ENCODE measurements around the gene ARNT2. TPM values are rescaled to one million over a fixed set of nuclear protein-coding genes. Genes with fewer than 3 reads are reported as not detected.

Gene ARNT2
- total RNA-seq, result 8.1 TPM

DNA sequence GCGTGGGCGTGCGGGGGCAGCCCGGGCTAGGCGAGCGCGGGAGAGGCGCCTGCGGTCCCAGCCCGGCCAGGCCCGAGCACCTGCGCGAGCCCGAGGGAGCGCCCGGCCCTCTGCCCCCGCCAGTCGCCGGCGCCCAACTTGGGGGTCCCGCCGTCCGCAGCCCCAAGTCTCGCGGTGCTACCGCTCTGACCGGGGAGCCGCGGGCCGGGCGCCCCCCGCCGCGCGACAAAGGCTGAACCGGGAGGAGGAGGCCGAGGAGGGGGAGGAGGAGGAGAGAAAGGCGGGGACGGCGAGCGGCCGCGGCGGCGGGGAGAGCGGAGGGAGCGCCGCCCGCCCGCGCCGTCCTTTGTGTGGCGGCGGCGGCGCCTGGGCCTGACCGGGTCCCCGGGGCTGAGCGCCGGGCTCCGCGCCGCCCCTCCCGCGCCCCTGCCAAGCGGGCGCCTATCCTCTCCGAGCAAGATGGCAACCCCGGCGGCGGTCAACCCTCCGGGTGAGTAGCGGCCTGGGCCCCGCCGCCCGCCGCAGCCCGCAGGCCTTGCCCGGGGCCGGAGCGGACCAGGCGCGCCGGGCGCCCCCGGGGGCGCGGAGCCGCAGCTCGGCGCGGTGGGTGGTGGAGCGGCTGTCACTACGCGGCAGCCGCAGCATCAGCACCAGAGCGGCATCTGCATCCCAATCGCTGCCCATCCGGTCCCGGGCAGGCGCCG lies at the start of gene ARNT2:
ARNT2 (plus strand) TSS at position 326 of the 704 bp plus-strand sequence; CDS start at position 460, 134 bp downstream.
- Histone ChIP-seq H3K36me3 (no peaks in the 10 kb centered on the region), H3K27me3 (no peaks in the 10 kb centered on the region), H3K4me3 (peak within 1 kb of the TSS; percentile 50 to 65), H3K4me1 (peaks cover 13% of the 10 kb centered on the region), H3K27ac (peak within 1 kb of the TSS; percentile 48), H3K9me3 (no peaks in the 10 kb centered on the region)
- intact Hi-C loops (cut with DNase I), result no loop called here
- DNase-seq (ENCODE audit: extremely low spot score in 2 of 2), result no peak
- TF ChIP-seq POLR2AphosphoS5 (IDR thresholded peaks at IDR 0.05; ENCODE audit: insufficient read depth in 1 of 2, low read depth in 1 of 2) (no peak), POLR2A (IDR thresholded peaks at IDR 0.05) (no peak)
- TF ChIP-seq, protein P1, sequence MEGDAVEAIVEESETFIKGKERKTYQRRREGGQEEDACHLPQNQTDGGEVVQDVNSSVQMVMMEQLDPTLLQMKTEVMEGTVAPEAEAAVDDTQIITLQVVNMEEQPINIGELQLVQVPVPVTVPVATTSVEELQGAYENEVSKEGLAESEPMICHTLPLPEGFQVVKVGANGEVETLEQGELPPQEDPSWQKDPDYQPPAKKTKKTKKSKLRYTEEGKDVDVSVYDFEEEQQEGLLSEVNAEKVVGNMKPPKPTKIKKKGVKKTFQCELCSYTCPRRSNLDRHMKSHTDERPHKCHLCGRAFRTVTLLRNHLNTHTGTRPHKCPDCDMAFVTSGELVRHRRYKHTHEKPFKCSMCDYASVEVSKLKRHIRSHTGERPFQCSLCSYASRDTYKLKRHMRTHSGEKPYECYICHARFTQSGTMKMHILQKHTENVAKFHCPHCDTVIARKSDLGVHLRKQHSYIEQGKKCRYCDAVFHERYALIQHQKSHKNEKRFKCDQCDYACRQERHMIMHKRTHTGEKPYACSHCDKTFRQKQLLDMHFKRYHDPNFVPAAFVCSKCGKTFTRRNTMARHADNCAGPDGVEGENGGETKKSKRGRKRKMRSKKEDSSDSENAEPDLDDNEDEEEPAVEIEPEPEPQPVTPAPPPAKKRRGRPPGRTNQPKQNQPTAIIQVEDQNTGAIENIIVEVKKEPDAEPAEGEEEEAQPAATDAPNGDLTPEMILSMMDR (IDR thresholded peaks at IDR 0.05), result no peak

DNA sequence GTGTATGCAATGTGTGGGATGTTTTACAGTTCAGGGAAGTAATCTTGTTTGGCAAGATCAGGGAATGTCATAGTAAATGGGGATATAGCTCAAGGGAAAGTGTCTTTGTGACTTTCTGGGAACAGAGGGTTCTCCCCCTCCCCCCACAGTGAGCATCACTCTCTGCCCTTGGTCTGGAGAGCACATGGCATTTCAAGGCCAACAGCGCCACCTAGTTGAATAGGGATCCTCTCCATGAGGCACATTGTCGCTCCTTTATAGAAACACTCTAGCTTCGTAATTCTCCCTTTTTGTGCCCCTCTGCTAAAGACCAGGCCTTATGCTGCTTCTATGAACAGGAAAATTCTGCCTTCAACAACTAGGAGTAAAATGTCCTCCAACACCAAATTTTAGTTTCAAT lies 37.1 kb upstream of the ARNT2 start:
- no peak for DNase-seq (ENCODE audit: extremely low spot score in 2 of 2)
- Histone ChIP-seq H3K9me3 (no peaks in the 10 kb centered on the region), H3K4me3 (no peak overlapping the region), H3K4me1 (no peaks in the 10 kb centered on the region), H3K36me3 (no peaks in the 10 kb centered on the region), H3K27ac (no peak overlapping the region), H3K27me3 (no peaks in the 10 kb centered on the region)
- TF ChIP-seq, protein P1 (IDR thresholded peaks at IDR 0.05), result no peak
- TF ChIP-seq POLR2AphosphoS5 (IDR thresholded peaks at IDR 0.05; ENCODE audit: insufficient read depth in 1 of 2, low read depth in 1 of 2), result no peak
- no peak for TF ChIP-seq POLR2A (IDR thresholded peaks at IDR 0.05)
- intact Hi-C loops (cut with DNase I), result no loop called here

DNA sequence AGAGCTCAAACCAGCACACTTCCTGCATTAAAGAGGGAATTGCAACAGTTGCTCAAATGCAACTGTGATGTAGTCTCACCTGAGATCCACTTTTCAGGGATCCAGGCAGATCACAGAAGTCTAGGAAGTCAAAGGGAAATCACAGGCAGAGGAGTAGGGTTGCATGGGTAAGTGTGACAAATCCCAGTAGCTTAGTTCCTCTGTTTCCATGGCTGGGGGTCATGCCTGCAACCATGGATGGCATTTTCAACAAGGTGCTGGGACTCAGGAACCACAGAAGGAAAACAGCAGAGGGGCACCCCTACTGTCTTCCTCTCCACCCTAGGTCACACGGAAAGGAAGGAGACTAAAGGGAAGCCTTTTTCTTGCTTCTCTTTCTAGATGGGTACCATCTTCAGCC lies 36.5 kb upstream of the ARNT2 start:
- DNase-seq (ENCODE audit: extremely low spot score in 2 of 2), result no peak
- H3K36me3 ChIP-seq, result no peaks in the 10 kb centered on the region
- no peaks in the 10 kb centered on the region for H3K4me1 ChIP-seq
- no peak overlapping the region for H3K4me3 ChIP-seq
- H3K27me3 ChIP-seq, result no peaks in the 10 kb centered on the region
- intact Hi-C loops (cut with DNase I), result no loop called here
- no peak overlapping the region for H3K27ac ChIP-seq
- no peaks in the 10 kb centered on the region for H3K9me3 ChIP-seq
- TF ChIP-seq POLR2A (IDR thresholded peaks at IDR 0.05), result no peak
- no peak for TF ChIP-seq POLR2AphosphoS5 (IDR thresholded peaks at IDR 0.05; ENCODE audit: insufficient read depth in 1 of 2, low read depth in 1 of 2)
- TF ChIP-seq, protein P1 (IDR thresholded peaks at IDR 0.05), result no peak

DNA sequence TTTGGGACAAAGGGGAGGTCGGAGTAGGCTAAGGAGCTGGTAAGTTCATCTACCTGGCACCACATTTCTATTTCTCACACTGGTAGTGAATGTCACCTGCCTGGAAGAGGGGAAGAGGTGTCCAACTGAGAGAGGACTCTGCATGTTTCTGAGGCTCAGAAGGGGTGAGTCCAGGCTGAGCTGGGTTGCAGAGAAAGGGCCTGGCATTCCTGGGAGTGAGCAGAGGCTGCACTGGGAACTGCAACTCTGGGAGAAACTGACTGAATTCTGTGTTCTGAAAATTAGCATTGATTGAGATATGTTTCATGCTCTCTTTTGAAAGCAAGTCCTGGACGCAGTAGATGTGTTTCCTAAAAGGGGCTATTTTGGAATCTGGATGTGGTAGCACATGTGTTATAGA lies 32.3 kb upstream of the ARNT2 start:
- Histone ChIP-seq H3K4me1 (no peaks in the 10 kb centered on the region), H3K27ac (no peak overlapping the region), H3K9me3 (no peaks in the 10 kb centered on the region), H3K36me3 (no peaks in the 10 kb centered on the region), H3K27me3 (no peaks in the 10 kb centered on the region), H3K4me3 (no peak overlapping the region)
- no peak for DNase-seq (ENCODE audit: extremely low spot score in 2 of 2)
- no peak for TF ChIP-seq POLR2A (IDR thresholded peaks at IDR 0.05)
- TF ChIP-seq POLR2AphosphoS5 (IDR thresholded peaks at IDR 0.05; ENCODE audit: insufficient read depth in 1 of 2, low read depth in 1 of 2), result no peak
- TF ChIP-seq, protein P1 (IDR thresholded peaks at IDR 0.05), result no peak
- intact Hi-C loops (cut with DNase I), result no loop called here

- H3K4me3 ChIP-seq, result no peak overlapping the region
- intact Hi-C loops (cut with DNase I), result no loop called here
- H3K27me3 ChIP-seq, result no peaks in the 10 kb centered on the region
- TF ChIP-seq, protein P1 (IDR thresholded peaks at IDR 0.05), result no peak
- TF ChIP-seq POLR2A (IDR thresholded peaks at IDR 0.05) (no peak), POLR2AphosphoS5 (IDR thresholded peaks at IDR 0.05; ENCODE audit: insufficient read depth in 1 of 2, low read depth in 1 of 2) (no peak)
- H3K9me3 ChIP-seq, result no peaks in the 10 kb centered on the region
- H3K27ac ChIP-seq, result no peak overlapping the region
- no peak for DNase-seq (ENCODE audit: extremely low spot score in 2 of 2)
- H3K36me3 ChIP-seq, result no peaks in the 10 kb centered on the region
- no peaks in the 10 kb centered on the region for H3K4me1 ChIP-seq
Measured at GRCh38 chr15:80374441-80374840, 29.7 kb upstream of the ARNT2 start.

Data from vagina (tissue), 2 donors.